CD14-positive monocyte (primary cell): ENCODE results near the gene KAT6B. TPM values are rescaled to one million over a fixed set of nuclear protein-coding genes. Genes with fewer than 3 reads are reported as not detected.
"Not testable (repeated sequence)": the region's sequence is repeated elsewhere in the genome, so short reads cannot be mapped to it uniquely, and the experiment has no call there.

Source experiments
- DNase-seq, 3 donors: peaks; one replicate each; pipeline ENCODE4 v3.0.0-alpha.2; 2011 to 2022
- H2AFZ ChIP-seq: 2 replicates; pipeline ENCODE4 v1.6.0; 2012; ENCODE audit warnings: mild to moderate bottlenecking, low read depth, low read length, inconsistent platforms; ENCODE audit not compliant: insufficient read depth, poor library complexity, severe bottlenecking
- H3K27ac ChIP-seq, 2 donors: 1 replicate in 1 of 2; 2 replicates in 1 of 2; pipeline ENCODE4 v1.5.1; 2012 to 2013; ENCODE audit warnings: low read length in 2 of 2, control low read depth in 1 of 2, inconsistent platforms in 1 of 2, low read depth in 1 of 2, mild to moderate bottlenecking in 1 of 2
- H3K27me3 ChIP-seq, 2 donors: one replicate each; pipeline versions ENCODE4 v1.6.0 to v1.6.1; 2011 to 2013; ENCODE audit warnings: low read length in 2 of 2; ENCODE audit not compliant: control insufficient read depth in 2 of 2, insufficient read depth in 2 of 2
- H3K36me3 ChIP-seq, 2 donors: replicated peaks in 1 of 2; 1 replicate in 1 of 2; 2 replicates in 1 of 2; pipeline versions ENCODE4 v1.5.1 to v1.6.1; 2012 to 2013; ENCODE audit warnings: low read length in 2 of 2, control low read depth in 1 of 2, inconsistent platforms in 1 of 2, mild to moderate bottlenecking in 1 of 2; ENCODE audit not compliant: insufficient read depth in 2 of 2, control insufficient read depth in 1 of 2
- H3K4me1 ChIP-seq, 2 donors: 1 replicate in 1 of 2; 2 replicates in 1 of 2; pipeline versions ENCODE4 v1.5.1 to v1.6.1; 2012 to 2013; ENCODE audit warnings: low read length in 2 of 2, control low read depth in 1 of 2, inconsistent platforms in 1 of 2, mild to moderate bottlenecking in 1 of 2, moderate library complexity in 1 of 2; ENCODE audit not compliant: insufficient read depth in 2 of 2, control insufficient read depth in 1 of 2
- H3K4me2 ChIP-seq: replicated peaks from 2 replicates; pipeline ENCODE3; 2012; ENCODE audit warnings: low read length, moderate library complexity, mild to moderate bottlenecking; ENCODE audit not compliant: poor library complexity, severe bottlenecking; ENCODE audit errors: extremely low read depth
- H3K4me3 ChIP-seq, 3 experiments: fragments of 200-600 bp in 1 of 3; sonication (generic) in 1 of 3; replicated peaks in 1 of 3; 1 replicate in 2 of 3; 2 replicates in 1 of 3; pipeline ENCODE4 v1.5.1; 2011 to 2013; ENCODE audit warnings: low read length in 3 of 3, mild to moderate bottlenecking in 3 of 3, control low read depth in 2 of 3, low read depth in 2 of 3, inconsistent platforms in 1 of 3, moderate library complexity in 1 of 3
- H3K79me2 ChIP-seq: 2 replicates; pipeline ENCODE4 v1.6.0; 2012; ENCODE audit warnings: mild to moderate bottlenecking, control low read depth, inconsistent platforms, low read length, moderate library complexity; ENCODE audit not compliant: insufficient read depth
- H3K9ac ChIP-seq: 2 replicates; pipeline ENCODE4 v1.6.0; 2017; ENCODE audit warnings: low read length, mild to moderate bottlenecking; ENCODE audit not compliant: insufficient read depth, poor library complexity, severe bottlenecking
- H3K9me3 ChIP-seq, 2 donors: replicated peaks in 1 of 2; 1 replicate in 1 of 2; 2 replicates in 1 of 2; pipeline versions ENCODE4 v1.5.1 to v1.6.1; 2012 to 2013; ENCODE audit warnings: low read length in 2 of 2, control low read depth in 1 of 2; ENCODE audit not compliant: control insufficient read depth in 1 of 2, insufficient read depth in 1 of 2
- H4K20me1 ChIP-seq: 2 replicates; pipeline ENCODE4 v1.6.0; 2012; ENCODE audit warnings: mild to moderate bottlenecking, low read length, control low read depth, moderate library complexity; ENCODE audit not compliant: insufficient read depth
- H3K27ac Mint-ChIP-seq, 7 donors: one replicate each; pipeline ENCODE4 v1.8.0; 2020; ENCODE audit warnings: mild to moderate bottlenecking in 7 of 7, mixed read lengths in 7 of 7, moderate library complexity in 6 of 7, inconsistent platforms in 2 of 7
- H3K27me3 Mint-ChIP-seq, 3 donors: one replicate each; pipeline ENCODE4 v1.8.0; 2021 to 2022; ENCODE audit warnings: low read depth in 3 of 3, mild to moderate bottlenecking in 3 of 3, mixed read lengths in 3 of 3, moderate library complexity in 3 of 3, inconsistent platforms in 1 of 3
- H3K36me3 Mint-ChIP-seq, 2 donors: one replicate each; pipeline ENCODE4 v1.8.0; 2020; ENCODE audit warnings: mixed read lengths in 2 of 2, inconsistent platforms in 1 of 2, mild to moderate bottlenecking in 1 of 2
- H3K4me1 Mint-ChIP-seq: one replicate; pipeline ENCODE4 v1.8.0; 2020; ENCODE audit warnings: mild to moderate bottlenecking, mixed read lengths
- H3K4me3 Mint-ChIP-seq, 2 donors: one replicate each; pipeline ENCODE4 v1.8.0; 2020; ENCODE audit warnings: mild to moderate bottlenecking in 2 of 2, mixed read lengths in 2 of 2, moderate library complexity in 1 of 2
- H3K9me3 Mint-ChIP-seq, 7 donors: one replicate each; pipeline ENCODE4 v1.8.0; 2020 to 2022; ENCODE audit warnings: mixed read lengths in 7 of 7, mild to moderate bottlenecking in 6 of 7, moderate library complexity in 6 of 7, inconsistent platforms in 2 of 7
- CTCF ChIP-seq: fragments of 200-600 bp; IDR thresholded peaks from one replicate; pipeline ENCODE4 v1.8.0; 2022; ENCODE audit warnings: antibody characterized with exemption, mild to moderate bottlenecking
- WGBS: methylation state at CpG from one replicate; pipeline ENCODE4 v1.1.5; 2013; ENCODE audit warnings: missing lambda C conversion rate; ENCODE audit not compliant: insufficient coverage; 5-methylcytosine and 5-hydroxymethylcytosine counted together
- intact Hi-C, 2 donors: fragments of 100-400 bp; cut with micrococcal nuclease; formaldehyde crosslinking; loops; one replicate each; pipeline versions ENCODE4 v1.15.0 to v1.15.1; 2023
- polyA plus RNA-seq, 3 donors: library from polyadenylated mRNA; depleted of rRNA in 1 of 3; unstranded in 2 of 3; stranded (reverse) in 1 of 3; fragments of 300-500 nt in 2 of 3; fragments of >200 nt in 1 of 3; fragmentation: Illumina TruSeq in 2 of 3; gene quantifications; 1 replicate in 2 of 3; 2 replicates in 1 of 3; pipeline ENCODE4 v1.2.3, GENCODE V29; 2012 to 2021

The KAT6B gene
- polyA plus RNA-seq, 3 donors, result 3.3 to 6.4 (median 6.2) TPM

GRCh38 chr10:74875068-74875467 lies 48.7 kb downstream of the KAT6B start:
- Histone ChIP-seq H3K79me2 (peaks cover 40% of the 10 kb centered on the region), H3K4me3 (no peak overlapping the region), H4K20me1 (peaks cover 18% of the 10 kb centered on the region), H3K27me3 (no peaks in the 10 kb centered on the region), H3K36me3 (no peaks in the 10 kb centered on the region), H2AFZ (no peak overlapping the region), H3K9me3 (no peaks in the 10 kb centered on the region), H3K9ac (no peak overlapping the region), H3K27ac (no peak overlapping the region), H3K4me2 (no peak overlapping the region), H3K4me1 (no peaks in the 10 kb centered on the region)
- H3K4me3 Mint-ChIP-seq, result no peak overlapping the region
- no peaks in the 10 kb centered on the region for H3K9me3 Mint-ChIP-seq
- H3K27me3 Mint-ChIP-seq, result no peaks in the 10 kb centered on the region
- no peak for TF ChIP-seq CTCF
- intact Hi-C loops, result no loop called here
- peaks cover 13% of the 10 kb centered on the region for H3K4me1 Mint-ChIP-seq
- H3K36me3 Mint-ChIP-seq, result peaks cover 0 to 5% of the 10 kb centered on the region in 2 donors
- no peak for DNase-seq
- H3K27ac Mint-ChIP-seq, result peak overlapping the region in 1 of 7 donors; percentile 58

GRCh38 chr10:74875966-74876365 lies 49.6 kb downstream of the KAT6B start:
- peaks cover 18% of the 10 kb centered on the region for H4K20me1 ChIP-seq
- Mint-ChIP-seq H3K4me3 (no peak overlapping the region), H3K9me3 (no peaks in the 10 kb centered on the region), H3K4me1 (peaks cover 13% of the 10 kb centered on the region), H3K27me3 (no peaks in the 10 kb centered on the region), H3K36me3 (peaks cover 0 to 5% of the 10 kb centered on the region in 2 donors), H3K27ac (no peak overlapping the region)
- H3K79me2 ChIP-seq, result peaks cover 39% of the 10 kb centered on the region
- no peak for TF ChIP-seq CTCF
- DNase-seq, result no peak
- no peak overlapping the region for H3K4me3 ChIP-seq
- no peak overlapping the region for H3K9ac ChIP-seq
- H3K4me2 ChIP-seq, result no peak overlapping the region
- H2AFZ ChIP-seq, result no peak overlapping the region
- H3K27me3 ChIP-seq, result no peaks in the 10 kb centered on the region
- no peaks in the 10 kb centered on the region for H3K36me3 ChIP-seq
- no CpG with 5 or more reads among the region's 1 CpG for WGBS
- H3K4me1 ChIP-seq, result no peaks in the 10 kb centered on the region
- intact Hi-C loops, result no loop called here
- no peaks in the 10 kb centered on the region for H3K9me3 ChIP-seq
- no peak overlapping the region for H3K27ac ChIP-seq

- H3K4me1 ChIP-seq, H3K9me3 ChIP-seq, H3K4me3 ChIP-seq, H3K27ac ChIP-seq, intact Hi-C loops, H3K4me1 Mint-ChIP-seq, H3K27me3 Mint-ChIP-seq, H3K27ac Mint-ChIP-seq, H2AFZ ChIP-seq, H3K36me3 ChIP-seq, H3K9ac ChIP-seq, DNase-seq, H3K36me3 Mint-ChIP-seq, H3K4me3 Mint-ChIP-seq, H3K4me2 ChIP-seq, H3K9me3 Mint-ChIP-seq, H3K27me3 ChIP-seq: not testable (repeated sequence)
- peaks cover 19% of the 10 kb centered on the region for H4K20me1 ChIP-seq
- no CpG with 5 or more reads among the region's 5 CpGs for WGBS
- H3K79me2 ChIP-seq, result peaks cover 40% of the 10 kb centered on the region
Measured at GRCh38 chr10:74877054-74877453, 50.7 kb downstream of the KAT6B start.
